ENCODE measurements around the gene CYB561D2.
"Not testable (repeated sequence)": the region's sequence is repeated elsewhere in the genome, so short reads cannot be mapped to it uniquely, and the experiment has no call there.

Gene CYB561D2

GRCh38 chr3:50350527-50351322 is at the start of gene CYB561D2, which contains the start of gene NPRL2:
Gene CYB561D2 (plus strand): TSS chr3:50350862. CDS start chr3:50351434, 572 bp downstream.
Gene NPRL2 (minus strand): TSS chr3:50350775. CDS start chr3:50350652, 123 bp downstream.
- in situ Hi-C loops (cut with HindIII; ENCODE audit: low sequenced_read_pairs): loop anchor here (5.0 kb wide), 1 partner anchor 257 kb away; no protein-coding TSS in a partner anchor
- peak within 1 kb of the TSS; percentile 83 for H3K4me3 ChIP-seq (ENCODE audit: low read depth, low read length)
- no peak for TF ChIP-seq CTCF (IDR thresholded peaks at IDR 0.05; ENCODE audit: low read depth, low read length, missing control alignments)
- DNase-seq (ENCODE audit: low read depth): peak; percentile 74

- no peak for DNase-seq (ENCODE audit: low read depth)
- no peak overlapping the region for H3K4me3 ChIP-seq (ENCODE audit: low read depth, low read length)
- in situ Hi-C loops (cut with HindIII; ENCODE audit: low sequenced_read_pairs): no loop called here
- TF ChIP-seq CTCF (IDR thresholded peaks at IDR 0.05; ENCODE audit: low read depth, low read length, missing control alignments): no peak
These were observed 48.3 kb upstream of the CYB561D2 start for GRCh38 chr3:50302095-50303012.

- H3K4me3 ChIP-seq (ENCODE audit: low read depth, low read length): no peak within 1 kb of the TSS
- no peak for DNase-seq (ENCODE audit: low read depth)
- TF ChIP-seq CTCF (IDR thresholded peaks at IDR 0.05; ENCODE audit: low read depth, low read length, missing control alignments): peak; percentile 9
- in situ Hi-C loops (cut with HindIII; ENCODE audit: low sequenced_read_pairs): no loop called here
These were observed 47.4 kb upstream of the CYB561D2 start, which contains the start of gene HYAL1 for GRCh38 chr3:50303013-50303815. Gene HYAL1 (minus strand): TSS chr3:50303574. CDS start chr3:50302956, 618 bp downstream.

GRCh38 chr3:50304601-50305000 is 46.1 kb upstream of the CYB561D2 start:
- no peak for TF ChIP-seq CTCF (IDR thresholded peaks at IDR 0.05; ENCODE audit: low read depth, low read length, missing control alignments)
- no peak overlapping the region for H3K4me3 ChIP-seq (ENCODE audit: low read depth, low read length)
- in situ Hi-C loops (cut with HindIII; ENCODE audit: low sequenced_read_pairs): no loop called here
- no peak for DNase-seq (ENCODE audit: low read depth)

- DNase-seq (ENCODE audit: low read depth); H3K4me3 ChIP-seq (ENCODE audit: low read depth, low read length); in situ Hi-C loops (cut with HindIII; ENCODE audit: low sequenced_read_pairs): not testable (repeated sequence)
These were observed 38.6 kb upstream of the CYB561D2 start for GRCh38 chr3:50312041-50312440.

- H3K4me3 ChIP-seq (ENCODE audit: low read depth, low read length): no peak overlapping the region
- in situ Hi-C loops (cut with HindIII; ENCODE audit: low sequenced_read_pairs): no loop called here
- no peak for TF ChIP-seq CTCF (IDR thresholded peaks at IDR 0.05; ENCODE audit: low read depth, low read length, missing control alignments)
These were observed 36.3 kb upstream of the CYB561D2 start for GRCh38 chr3:50314342-50314741.

More at GRCh38 chr3:50314342-50314741, 36.3 kb upstream of the CYB561D2 start:
- no peak for DNase-seq (ENCODE audit: low read depth)
